Liver (tissue), 9 donors: ENCODE results near the gene RIMBP2. TPM values are rescaled to one million over a fixed set of nuclear protein-coding genes. Genes with fewer than 3 reads are reported as not detected.
A peak's percentile ranks its signal among the peaks of the same experiment; 100 is the strongest.

Experiments used
- DNase-seq: peaks from one replicate; pipeline ENCODE4 v3.0.0-alpha.2; 2017; ENCODE audit warnings: low spot score
- H3K27ac ChIP-seq, 2 donors: one replicate each; pipeline ENCODE4 v1.7.0; 2013; ENCODE audit warnings: inconsistent platforms in 2 of 2, low read length in 2 of 2, control low read depth in 1 of 2, low read depth in 1 of 2, mild to moderate bottlenecking in 1 of 2
- H3K27me3 ChIP-seq, 4 donors: one replicate each; pipeline versions ENCODE4 v1.6.1 to v1.7.0; 2013; ENCODE audit warnings: low read length in 3 of 4, inconsistent platforms in 1 of 4, mild to moderate bottlenecking in 1 of 4, moderate library complexity in 1 of 4; ENCODE audit not compliant: control insufficient read depth in 4 of 4, insufficient read depth in 4 of 4
- H3K36me3 ChIP-seq, 4 donors: one replicate each; pipeline versions ENCODE4 v1.6.1 to v1.7.0; 2013; ENCODE audit warnings: low read length in 3 of 4, mild to moderate bottlenecking in 3 of 4, low read depth in 1 of 4, moderate library complexity in 1 of 4; ENCODE audit not compliant: control insufficient read depth in 4 of 4, insufficient read depth in 3 of 4
- H3K4me1 ChIP-seq, 4 donors: one replicate each; pipeline versions ENCODE4 v1.6.1 to v1.7.0; 2013; ENCODE audit warnings: low read length in 3 of 4, mild to moderate bottlenecking in 3 of 4, moderate library complexity in 1 of 4; ENCODE audit not compliant: control insufficient read depth in 4 of 4, insufficient read depth in 4 of 4
- H3K4me3 ChIP-seq, 3 donors: one replicate each; pipeline versions ENCODE4 v1.6.1 to v1.7.0; 2013; ENCODE audit warnings: low read length in 3 of 3, control low read depth in 1 of 3, low read depth in 1 of 3, mild to moderate bottlenecking in 1 of 3
- H3K9ac ChIP-seq, 2 donors: one replicate each; pipeline ENCODE4 v1.7.0; 2013; ENCODE audit warnings: low read length in 2 of 2, mild to moderate bottlenecking in 2 of 2, moderate library complexity in 2 of 2, control low read depth in 1 of 2, low read depth in 1 of 2
- H3K9me3 ChIP-seq, 4 donors: one replicate each; pipeline versions ENCODE4 v1.6.1 to v1.7.0; 2013; ENCODE audit warnings: low read length in 3 of 4; ENCODE audit not compliant: control insufficient read depth in 4 of 4
- FOXA1 ChIP-seq: IDR thresholded peaks from 2 replicates; pipeline ENCODE4 v1.6.1; 2016; ENCODE audit warnings: antibody characterized with exemption
- FOXA2 ChIP-seq: IDR thresholded peaks from 2 replicates; pipeline ENCODE4 v1.6.1; 2016; ENCODE audit warnings: antibody characterized with exemption
- HNF4A ChIP-seq, 2 donors: conservative IDR thresholded peaks; 2 replicates each; pipeline ENCODE4 v1.6.1; 2016; ENCODE audit warnings: antibody characterized with exemption in 2 of 2, mild to moderate bottlenecking in 2 of 2
- HNF4G ChIP-seq: IDR thresholded peaks from 2 replicates; pipeline ENCODE4 v1.6.1; 2016; ENCODE audit warnings: antibody characterized with exemption
- JUND ChIP-seq, 2 donors: IDR thresholded peaks; 2 replicates each; pipeline ENCODE4 v1.6.1; 2016; ENCODE audit warnings: antibody characterized with exemption in 2 of 2
- NR2F2 ChIP-seq: IDR thresholded peaks from 2 replicates; pipeline ENCODE4 v1.6.1; 2016; ENCODE audit warnings: antibody characterized with exemption
- RAD21 ChIP-seq, 2 donors: IDR thresholded peaks; 2 replicates each; pipeline ENCODE4 v1.6.1; 2016; ENCODE audit warnings: antibody characterized with exemption in 2 of 2, mild to moderate bottlenecking in 2 of 2
- REST ChIP-seq: IDR thresholded peaks from 2 replicates; pipeline ENCODE4 v1.6.1; 2016; ENCODE audit warnings: antibody characterized with exemption, mild to moderate bottlenecking
- RXRA ChIP-seq, 2 donors: IDR thresholded peaks; 2 replicates each; pipeline ENCODE4 v1.6.1; 2017 to 2018; ENCODE audit warnings: antibody characterized with exemption in 2 of 2, mild to moderate bottlenecking in 1 of 2
- SP1 ChIP-seq: IDR thresholded peaks from 2 replicates; pipeline ENCODE4 v1.6.1; 2018; ENCODE audit warnings: antibody characterized with exemption, mild to moderate bottlenecking
- YY1 ChIP-seq: IDR thresholded peaks from 2 replicates; pipeline ENCODE4 v1.6.1; 2016; ENCODE audit warnings: antibody characterized with exemption, mild to moderate bottlenecking
- ZBTB33 ChIP-seq: IDR thresholded peaks from 2 replicates; pipeline ENCODE4 v1.6.1; 2016; ENCODE audit warnings: antibody characterized with exemption
- WGBS: extraction: QIAGEN DNeasy Blood & Tissue Kit; methylation state at CpG from one replicate; pipeline ENCODE4 v1.1.7; 2013; 5-methylcytosine and 5-hydroxymethylcytosine counted together
- polyA plus RNA-seq, 2 donors: library from polyadenylated mRNA; stranded (reverse) in 1 of 2; unstranded in 1 of 2; fragments of 200-250 nt in 1 of 2; fragments of >200 nt in 1 of 2; fragmentation: Nextera tagmentation in 1 of 2; extraction: Ambion mirVana in 1 of 2; gene quantifications; one replicate each; pipeline versions ENCODE4 v1.2.1 to v1.2.3, GENCODE V29; 2013 to 2015
- total RNA-seq, 2 donors: library from RNA; depleted of rRNA; stranded (reverse); fragments of >200 nt; gene quantifications; one replicate each; pipeline ENCODE4 v1.2.3, GENCODE V29; 2014
- TF ChIP-seq, protein P1 (sequence below): IDR thresholded peaks from 2 replicates; pipeline ENCODE4 v1.6.1; 2016; ENCODE audit warnings: antibody characterized with exemption
- TF ChIP-seq, protein P2 (sequence below): IDR thresholded peaks from 2 replicates; pipeline ENCODE4 v1.6.1; 2016; ENCODE audit warnings: antibody characterized with exemption
- donor health status: healthy.
- donor health status: healthy.
- donor health status: healthy.
- donor health status: healthy.
- donor health status: healthy.

Gene RIMBP2
- total and polyA plus RNA-seq, 4 donors, result 0.01 to 0.17 (median 0.09) TPM; not detected in 1

GRCh38 chr12:130384234-130384633 lies 331.9 kb downstream of the RIMBP2 start:
- Histone ChIP-seq H3K4me1 (peaks cover 5 to 30% (median 24%) of the 10 kb centered on the region in 4 donors), H3K9me3 (no peaks in the 10 kb centered on the region), H3K27me3 (no peaks in the 10 kb centered on the region), H3K27ac (no peak overlapping the region), H3K9ac (no peak overlapping the region), H3K36me3 (no peaks in the 10 kb centered on the region), H3K4me3 (no peak overlapping the region)
- DNase-seq, result no peak
- TF ChIP-seq HNF4A (conservative IDR thresholded peaks at IDR 0.05) (peak in 1 of 2 donors; percentile 14), NR2F2 (no peak)
- WGBS, result 32% methylated on average over 3 of the region's 3 CpGs

- no peak for DNase-seq
- 32% methylated on average over 2 of the region's 2 CpGs for WGBS
- no peaks in the 10 kb centered on the region for H3K9me3 ChIP-seq
- peak in 1 of 2 donors; percentile 71 for TF ChIP-seq RXRA (IDR thresholded peaks at IDR 0.05)
- TF ChIP-seq, protein P1, sequence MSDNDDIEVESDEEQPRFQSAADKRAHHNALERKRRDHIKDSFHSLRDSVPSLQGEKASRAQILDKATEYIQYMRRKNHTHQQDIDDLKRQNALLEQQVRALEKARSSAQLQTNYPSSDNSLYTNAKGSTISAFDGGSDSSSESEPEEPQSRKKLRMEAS, result peak; percentile 28
- TF ChIP-seq RAD21 (IDR thresholded peaks at IDR 0.05), result no peak
- TF ChIP-seq YY1, result peak; percentile 25
- peak in 1 of 2 donors; percentile 36 for TF ChIP-seq JUND (IDR thresholded peaks at IDR 0.05)
- TF ChIP-seq HNF4A (conservative IDR thresholded peaks at IDR 0.05), result peak in 1 of 2 donors; percentile 72
- TF ChIP-seq FOXA1, result no peak
- peak; percentile 27 for TF ChIP-seq FOXA2
- peak; percentile 31 for TF ChIP-seq REST
- TF ChIP-seq, protein P2, sequence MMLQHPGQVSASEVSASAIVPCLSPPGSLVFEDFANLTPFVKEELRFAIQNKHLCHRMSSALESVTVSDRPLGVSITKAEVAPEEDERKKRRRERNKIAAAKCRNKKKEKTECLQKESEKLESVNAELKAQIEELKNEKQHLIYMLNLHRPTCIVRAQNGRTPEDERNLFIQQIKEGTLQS, result no peak
- peaks cover 5 to 30% (median 24%) of the 10 kb centered on the region in 4 donors for H3K4me1 ChIP-seq
- no peaks in the 10 kb centered on the region for H3K36me3 ChIP-seq
- H3K27me3 ChIP-seq, result peaks cover 0 to 2% (median 0%) of the 10 kb centered on the region in 4 donors
- no peak overlapping the region for H3K4me3 ChIP-seq
- H3K9ac ChIP-seq, result no peak overlapping the region
- H3K27ac ChIP-seq, result no peak overlapping the region
These were observed 333.3 kb downstream of the RIMBP2 start for GRCh38 chr12:130382818-130383217.

DNA sequence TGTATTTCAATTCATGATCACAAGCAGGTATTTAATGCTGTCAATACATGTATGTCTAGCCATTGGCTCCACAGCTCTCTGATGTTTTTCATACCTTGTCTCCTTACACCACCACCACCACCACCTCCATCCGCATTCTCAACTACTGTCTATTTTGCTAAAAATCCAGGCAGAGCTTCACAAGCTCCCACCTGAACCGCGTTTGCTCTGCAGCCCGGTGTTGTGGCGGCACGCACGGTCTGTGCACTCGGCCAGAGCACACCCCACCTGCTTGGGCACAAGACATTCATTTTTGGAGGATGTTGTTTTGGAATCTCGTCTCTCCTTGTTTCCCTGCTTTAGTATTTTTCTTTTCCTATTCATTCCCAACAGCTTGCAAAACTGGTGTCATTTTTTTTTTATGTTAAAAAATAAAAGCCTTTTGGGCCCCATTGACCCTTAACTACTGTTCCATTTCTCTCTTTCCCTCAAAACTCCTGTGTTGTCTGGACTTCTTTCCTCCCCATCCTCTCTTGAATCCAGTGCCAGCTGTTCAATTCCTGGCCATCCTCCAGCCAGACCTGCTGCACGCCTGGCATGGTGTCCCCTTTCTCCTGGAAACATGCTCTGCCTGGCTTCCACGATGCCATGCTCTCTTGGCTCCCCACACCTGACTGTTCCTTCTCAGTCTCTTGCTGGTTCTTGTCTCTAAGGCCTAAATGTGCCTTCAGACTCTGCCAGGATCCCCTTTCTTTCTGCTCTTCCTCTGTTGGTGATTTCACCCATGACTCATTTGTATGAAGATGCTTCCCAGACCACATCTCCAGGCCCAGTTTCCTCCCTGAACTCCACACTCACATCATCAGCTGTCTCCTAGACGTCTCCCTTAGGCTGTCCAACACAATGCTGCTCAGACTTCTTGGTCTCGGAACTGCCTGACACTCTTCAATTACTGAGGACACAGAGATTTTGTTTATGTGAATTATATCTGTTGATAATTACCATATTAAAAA lies 340.5 kb downstream of the RIMBP2 start:
- no peaks in the 10 kb centered on the region for H3K9me3 ChIP-seq
- H3K27me3 ChIP-seq, result peaks cover 0 to 2% (median 1%) of the 10 kb centered on the region in 4 donors
- no peak for DNase-seq
- no peaks in the 10 kb centered on the region for H3K4me1 ChIP-seq
- H3K4me3 ChIP-seq, result no peak overlapping the region
- 87% methylated on average over 13 of the region's 13 CpGs for WGBS
- no peak overlapping the region for H3K27ac ChIP-seq
- no peaks in the 10 kb centered on the region for H3K36me3 ChIP-seq
- H3K9ac ChIP-seq, result no peak overlapping the region
- TF ChIP-seq SP1, result no peak
- TF ChIP-seq RXRA (IDR thresholded peaks at IDR 0.05), result no peak
- no peak for TF ChIP-seq HNF4G
- no peak for TF ChIP-seq YY1
- no peak for TF ChIP-seq REST
- TF ChIP-seq JUND (IDR thresholded peaks at IDR 0.05), result no peak
- TF ChIP-seq RAD21 (IDR thresholded peaks at IDR 0.05), result no peak
- TF ChIP-seq, protein P1, result no peak
- no peak for TF ChIP-seq FOXA2
- TF ChIP-seq, protein P2, result no peak
- TF ChIP-seq ZBTB33, result no peak
